Karpas-422 (cell line): ENCODE measurements around the gene KIF1B. TPM values are rescaled to one million over a fixed set of nuclear protein-coding genes. Genes with fewer than 3 reads are reported as not detected.

ENCODE experiments used
- DNase-seq: peaks from one replicate; pipeline ENCODE4 v3.0.0-alpha.2; 2015
- H2AFZ ChIP-seq: fragments of 200-600 bp; sonication (generic); 2 replicates; pipeline ENCODE4 v1.6.1; 2014; ENCODE audit warnings: antibody characterized with exemption, low read length, mixed read lengths
- H3K27ac ChIP-seq: fragments of 200-600 bp; sonication (generic); 2 replicates; pipeline ENCODE4 v1.5.1; 2014; ENCODE audit warnings: mild to moderate bottlenecking, low read length, moderate library complexity
- H3K27me3 ChIP-seq: fragments of 200-600 bp; sonication (generic); 2 replicates; pipeline ENCODE4 v1.6.1; 2014; ENCODE audit warnings: low read length, mixed read lengths
- H3K36me3 ChIP-seq: fragments of 200-600 bp; sonication (generic); 2 replicates; pipeline ENCODE4 v1.6.1; 2014; ENCODE audit warnings: low read length, mixed read lengths; ENCODE audit not compliant: insufficient read depth
- H3K4me1 ChIP-seq: fragments of 200-600 bp; sonication (generic); 2 replicates; pipeline ENCODE4 v1.6.1; 2014; ENCODE audit warnings: mild to moderate bottlenecking, low read length, mixed read lengths
- H3K4me2 ChIP-seq: fragments of 200-600 bp; sonication (generic); 2 replicates; pipeline ENCODE4 v1.6.1; 2014; ENCODE audit warnings: low read length, low read depth, mild to moderate bottlenecking; ENCODE audit not compliant: poor library complexity, severe bottlenecking
- H3K4me3 ChIP-seq: fragments of 200-600 bp; sonication (generic); 2 replicates; pipeline ENCODE4 v1.5.1; 2014; ENCODE audit warnings: mild to moderate bottlenecking, antibody characterized with exemption, low read length, mixed read lengths
- H3K79me2 ChIP-seq: fragments of 200-600 bp; sonication (generic); 2 replicates; pipeline ENCODE4 v1.6.1; 2014; ENCODE audit warnings: mild to moderate bottlenecking, low read length, mixed read lengths
- H3K9ac ChIP-seq: fragments of 200-600 bp; sonication (generic); 2 replicates; pipeline ENCODE4 v1.6.0; 2014; ENCODE audit warnings: low read length
- H3K9me2 ChIP-seq: fragments of 200-600 bp; sonication (generic), shearing (Covaris generic); replicated peaks from 2 replicates; pipeline ENCODE4 v1.6.0; 2014; ENCODE audit warnings: mild to moderate bottlenecking, low read length, moderate library complexity; ENCODE audit not compliant: insufficient read depth
- H3K9me3 ChIP-seq: fragments of 300-700, 200-600 bp; sonication (generic); 2 replicates; pipeline ENCODE4 v1.6.1; 2014; ENCODE audit warnings: low read length, mixed read lengths
- H4K20me1 ChIP-seq: fragments of 200-600 bp; sonication (generic); 2 replicates; pipeline ENCODE4 v1.6.1; 2014; ENCODE audit warnings: mild to moderate bottlenecking, antibody characterized with exemption, low read length, low read depth; ENCODE audit not compliant: insufficient read depth
- total RNA-seq: library from RNA; depleted of rRNA; stranded (reverse); fragments of >200 nt; shearing (Covaris generic); gene quantifications from 2 replicates; pipeline ENCODE4 v1.2.3, GENCODE V29; 2014; ENCODE audit warnings: low replicate concordance; rRNA removed

The KIF1B gene
- total RNA-seq: 3.7 TPM in 2 replicates

GRCh38 chr1:10209905-10210810 lies at the start of gene KIF1B:
KIF1B (plus strand) TSS chr1:10210570; CDS start chr1:10232329, 21,759 bp downstream.
- Histone ChIP-seq H3K9ac (peak within 1 kb of the TSS; percentile 83), H4K20me1 (no peaks in the 10 kb centered on the region; the same call in 1 of the 2 replicates), H3K9me2 (no peaks in the 10 kb centered on the region), H3K79me2 (no peaks in the 10 kb centered on the region), H3K4me1 (peaks cover 8% of the 10 kb centered on the region), H3K27me3 (no peaks in the 10 kb centered on the region), H3K36me3 (no peaks in the 10 kb centered on the region), H3K4me2 (peak within 1 kb of the TSS; percentile 99), H3K4me3 (peak within 1 kb of the TSS; percentile 90), H2AFZ (peak within 1 kb of the TSS; percentile 100), H3K27ac (no peak within 1 kb of the TSS), H3K9me3 (no peaks in the 10 kb centered on the region)
- peak; percentile 98 for DNase-seq

GRCh38 chr1:10160907-10161490 lies 49.4 kb upstream of the KIF1B start:
- Histone ChIP-seq H2AFZ (no peak overlapping the region), H3K9ac (no peak overlapping the region), H3K4me1 (no peaks in the 10 kb centered on the region), H3K27ac (no peak overlapping the region), H3K9me2 (no peaks in the 10 kb centered on the region), H3K79me2 (no peaks in the 10 kb centered on the region), H3K27me3 (no peaks in the 10 kb centered on the region), H3K4me2 (no peak overlapping the region), H4K20me1 (no peaks in the 10 kb centered on the region), H3K9me3 (no peaks in the 10 kb centered on the region), H3K36me3 (peaks cover 3% of the 10 kb centered on the region), H3K4me3 (no peak overlapping the region)
- DNase-seq: peak; percentile 19

- H3K27ac ChIP-seq: no peak overlapping the region
- H3K79me2 ChIP-seq: no peaks in the 10 kb centered on the region
- H3K27me3 ChIP-seq: no peaks in the 10 kb centered on the region
- H3K4me3 ChIP-seq: no peak overlapping the region
- DNase-seq: peak; percentile 14
- no peak overlapping the region for H3K9ac ChIP-seq
- peaks cover 3% of the 10 kb centered on the region for H3K36me3 ChIP-seq
- H3K4me1 ChIP-seq: no peaks in the 10 kb centered on the region
- no peak overlapping the region for H2AFZ ChIP-seq
- H3K4me2 ChIP-seq: no peak overlapping the region
- H3K9me2 ChIP-seq: no peaks in the 10 kb centered on the region
- H3K9me3 ChIP-seq: no peaks in the 10 kb centered on the region
- no peaks in the 10 kb centered on the region for H4K20me1 ChIP-seq
Observed at GRCh38 chr1:10161541-10162290, 48.7 kb upstream of the KIF1B start.

GRCh38 chr1:10168912-10169514 lies 41.4 kb upstream of the KIF1B start:
- no peaks in the 10 kb centered on the region; the same call in 1 of the 2 replicates for H3K4me1 ChIP-seq
- H3K4me3 ChIP-seq: no peak overlapping the region
- no peaks in the 10 kb centered on the region for H3K27me3 ChIP-seq
- no peak for DNase-seq
- H3K9ac ChIP-seq: no peak overlapping the region
- no peak overlapping the region for H2AFZ ChIP-seq
- no peak overlapping the region for H3K4me2 ChIP-seq
- H3K9me2 ChIP-seq: no peaks in the 10 kb centered on the region
- no peaks in the 10 kb centered on the region for H4K20me1 ChIP-seq
- no peak overlapping the region for H3K27ac ChIP-seq
- no peaks in the 10 kb centered on the region for H3K9me3 ChIP-seq
- H3K79me2 ChIP-seq: no peaks in the 10 kb centered on the region
- peaks cover 16% of the 10 kb centered on the region for H3K36me3 ChIP-seq

GRCh38 chr1:10170239-10170574 lies 40.2 kb upstream of the KIF1B start:
- DNase-seq: no peak
- H3K27me3 ChIP-seq: no peaks in the 10 kb centered on the region
- no peaks in the 10 kb centered on the region; the same call in 1 of the 2 replicates for H3K4me1 ChIP-seq
- no peaks in the 10 kb centered on the region for H4K20me1 ChIP-seq
- no peak overlapping the region for H3K9ac ChIP-seq
- H3K9me2 ChIP-seq: no peaks in the 10 kb centered on the region
- H3K4me3 ChIP-seq: no peak overlapping the region
- H3K27ac ChIP-seq: no peak overlapping the region
- H3K9me3 ChIP-seq: no peaks in the 10 kb centered on the region
- H3K36me3 ChIP-seq: peaks cover 13% of the 10 kb centered on the region
- H2AFZ ChIP-seq: no peak overlapping the region
- H3K4me2 ChIP-seq: no peak overlapping the region
- H3K79me2 ChIP-seq: no peaks in the 10 kb centered on the region

- Histone ChIP-seq H3K36me3 (peaks cover 17% of the 10 kb centered on the region), H3K4me2 (no peak overlapping the region), H3K9ac (no peak overlapping the region)
Observed at GRCh38 chr1:10171105-10171767, 39.1 kb upstream of the KIF1B start.

GRCh38 chr1:10171995-10172669 lies 38.2 kb upstream of the KIF1B start:
- Histone ChIP-seq H3K79me2 (no peaks in the 10 kb centered on the region), H4K20me1 (no peaks in the 10 kb centered on the region), H3K9me2 (no peaks in the 10 kb centered on the region), H3K27me3 (no peaks in the 10 kb centered on the region), H3K4me2 (no peak overlapping the region), H3K4me3 (no peak overlapping the region), H3K9me3 (peaks cover 4% of the 10 kb centered on the region; the same call in 1 of the 2 replicates), H2AFZ (no peak overlapping the region), H3K4me1 (no peaks in the 10 kb centered on the region; the same call in 1 of the 2 replicates), H3K36me3 (peaks cover 17% of the 10 kb centered on the region), H3K27ac (no peak overlapping the region), H3K9ac (no peak overlapping the region)
- no peak for DNase-seq

More at GRCh38 chr1:10171105-10171767, 39.1 kb upstream of the KIF1B start:
- no peak for DNase-seq
- Histone ChIP-seq H3K79me2 (no peaks in the 10 kb centered on the region), H3K4me3 (no peak overlapping the region), H3K9me2 (no peaks in the 10 kb centered on the region), H4K20me1 (no peaks in the 10 kb centered on the region), H3K4me1 (no peaks in the 10 kb centered on the region; the same call in 1 of the 2 replicates), H3K27ac (no peak overlapping the region), H2AFZ (no peak overlapping the region), H3K9me3 (peaks cover 4% of the 10 kb centered on the region; the same call in 1 of the 2 replicates), H3K27me3 (no peaks in the 10 kb centered on the region)
